Activated CD4-positive, alpha-beta memory T cell treated with anti-CD3 and anti-CD28 coated beads for 36 hours (primary cell): ENCODE measurements around the gene NUCKS1. TPM values are rescaled to one million over a fixed set of nuclear protein-coding genes. Genes with fewer than 3 reads are reported as not detected.
A peak's percentile ranks its signal among the peaks of the same experiment; 100 is the strongest.

Experiments used
- CTCF ChIA-PET: fragments of 350-600 bp; sonication (Branson Sonifier 250); formaldehyde crosslinking; loops from one replicate; lab custom pipeline; 2021; ENCODE audit warnings: antibody characterized with exemption, inconsistent platforms; lab: Charles Lee
- POLR2A ChIA-PET: fragments of 350-600 bp; sonication (Branson Sonifier 250); formaldehyde crosslinking; loops from one replicate; lab custom pipeline; 2021; ENCODE audit warnings: antibody characterized with exemption; lab: Charles Lee
- DNase-seq: peaks from one replicate; pipeline ENCODE4 v3.0.0-alpha.2; 2020
- H3K27ac Mint-ChIP-seq: one replicate; pipeline ENCODE4 v1.8.0; 2021; ENCODE audit warnings: mixed read lengths
- H3K27me3 Mint-ChIP-seq: one replicate; pipeline ENCODE4 v1.8.0; 2021; ENCODE audit warnings: mixed read lengths
- H3K36me3 Mint-ChIP-seq: one replicate; pipeline ENCODE4 v1.8.0; 2021; ENCODE audit warnings: mixed read lengths
- H3K4me1 Mint-ChIP-seq: one replicate; pipeline ENCODE4 v1.8.0; 2021; ENCODE audit warnings: low read depth, mixed read lengths
- H3K4me3 Mint-ChIP-seq: one replicate; pipeline ENCODE4 v1.8.0; 2021; ENCODE audit warnings: mild to moderate bottlenecking, mixed read lengths
- H3K9me3 Mint-ChIP-seq: one replicate; pipeline ENCODE4 v1.8.0; 2021; ENCODE audit warnings: mixed read lengths
- intact Hi-C: fragments of 100-400 bp; cut with micrococcal nuclease; formaldehyde crosslinking; loops from one replicate; pipeline ENCODE4 v1.15.1; 2023
- total RNA-seq, 2 experiments: library from RNA; stranded (reverse); gene quantifications; one replicate each; pipeline ENCODE4 v1.2.3, GENCODE V29; 2021

The NUCKS1 gene
- total RNA-seq, 2 experiments from 2014 or later = 149 to 202 TPM

- ChIA-PET POLR2A (no interaction called here), CTCF (no interaction called here)
- intact Hi-C loops = no loop called here
- Mint-ChIP-seq H3K4me1 (peaks cover 9% of the 10 kb centered on the region), H3K27ac (no peak overlapping the region), H3K9me3 (no peaks in the 10 kb centered on the region), H3K4me3 (no peak overlapping the region), H3K27me3 (no peaks in the 10 kb centered on the region), H3K36me3 (no peaks in the 10 kb centered on the region)
- DNase-seq = no peak
Measured at GRCh38 chr1:205783904-205784303, 33.9 kb upstream of the NUCKS1 start.

- Mint-ChIP-seq H3K4me3 (no peak overlapping the region), H3K36me3 (no peaks in the 10 kb centered on the region), H3K27me3 (no peaks in the 10 kb centered on the region), H3K9me3 (no peaks in the 10 kb centered on the region), H3K27ac (no peak overlapping the region), H3K4me1 (peaks cover 9% of the 10 kb centered on the region)
- CTCF ChIA-PET = interaction anchor here (2.0 kb wide), 1 partner anchor 124 kb away, joined by 8 read pairs; no protein-coding TSS in a partner anchor
- intact Hi-C loops = no loop called here
- DNase-seq = no peak
- POLR2A ChIA-PET = no interaction called here
Measured at GRCh38 chr1:205783433-205783795, 33.4 kb upstream of the NUCKS1 start.

- ChIA-PET CTCF (interaction anchor here (0.9 to 2.0 kb wide), 6 partner anchors 9 to 195 kb away, joined by 3 to 10 read pairs (median 4); no protein-coding TSS in a partner anchor), POLR2A (interaction anchor here (1.2 kb wide), 1 partner anchor 22 kb away, joined by 4 read pairs; no protein-coding TSS in a partner anchor)
- no peaks in the 10 kb centered on the region for H3K27me3 Mint-ChIP-seq
- DNase-seq = no peak
- no peak overlapping the region for H3K4me3 Mint-ChIP-seq
- H3K36me3 Mint-ChIP-seq = no peaks in the 10 kb centered on the region
- intact Hi-C loops = loop anchor here (1.0 kb wide), 1 partner anchor 72 kb away; no protein-coding TSS in a partner anchor
- peaks cover 9% of the 10 kb centered on the region for H3K4me1 Mint-ChIP-seq
- no peaks in the 10 kb centered on the region for H3K9me3 Mint-ChIP-seq
- H3K27ac Mint-ChIP-seq = no peak overlapping the region
Measured at GRCh38 chr1:205782627-205783432, 32.8 kb upstream of the NUCKS1 start.

GRCh38 chr1:205780335-205780734 is 30.4 kb upstream of the NUCKS1 start:
- ChIA-PET POLR2A (no interaction called here), CTCF (interaction anchor here (1.0 kb wide), 1 partner anchor 188 kb away, joined by 4 read pairs; no protein-coding TSS in a partner anchor)
- DNase-seq = no peak
- intact Hi-C loops = no loop called here
- Mint-ChIP-seq H3K27me3 (no peaks in the 10 kb centered on the region), H3K36me3 (no peaks in the 10 kb centered on the region), H3K27ac (no peak overlapping the region), H3K4me1 (peaks cover 21% of the 10 kb centered on the region), H3K4me3 (no peak overlapping the region), H3K9me3 (no peaks in the 10 kb centered on the region)

GRCh38 chr1:205777994-205778393 is 28.0 kb upstream of the NUCKS1 start:
- H3K4me3 Mint-ChIP-seq = no peak overlapping the region
- no peaks in the 10 kb centered on the region for H3K36me3 Mint-ChIP-seq
- H3K27me3 Mint-ChIP-seq = no peaks in the 10 kb centered on the region
- no peak overlapping the region for H3K27ac Mint-ChIP-seq
- DNase-seq = no peak
- intact Hi-C loops = loop anchor here (10.0 kb wide), 2 partner anchors 463 to 653 kb away; partner anchors contain the start of gene RBBP5
- ChIA-PET POLR2A (no interaction called here), CTCF (interaction anchor here (1.6 kb wide), 1 partner anchor 199 kb away, joined by 3 read pairs; no protein-coding TSS in a partner anchor)
- peaks cover 36% of the 10 kb centered on the region for H3K4me1 Mint-ChIP-seq
- H3K9me3 Mint-ChIP-seq = no peaks in the 10 kb centered on the region

- Mint-ChIP-seq H3K4me3 (peak overlapping the region; percentile 84), H3K36me3 (peaks cover 4% of the 10 kb centered on the region), H3K27me3 (no peaks in the 10 kb centered on the region), H3K27ac (peak overlapping the region; percentile 94), H3K9me3 (no peaks in the 10 kb centered on the region), H3K4me1 (peaks cover 48% of the 10 kb centered on the region)
- no peak for DNase-seq
- intact Hi-C loops = loop anchor here (1.0 to 10.0 kb wide), 6 partner anchors 25 to 651 kb away; partner anchors contain the start of genes NUCKS1, RBBP5 and SLC41A1
- POLR2A ChIA-PET = interaction anchor here (1.5 to 2.8 kb wide), 2 partner anchors 11 to 27 kb away, joined by 3 to 25 read pairs; partner anchors contain the start of gene NUCKS1
- CTCF ChIA-PET = interaction anchor here (0.8 to 1.2 kb wide), 2 partner anchors 118 to 202 kb away, joined by 4 to 5 read pairs; no protein-coding TSS in a partner anchor
Measured at GRCh38 chr1:205775717-205776056, 25.7 kb upstream of the NUCKS1 start.

GRCh38 chr1:205775015-205775716 is 25.2 kb upstream of the NUCKS1 start, which contains the start of gene RAB29:
Gene RAB29 (minus strand): TSS chr1:205775482. CDS start chr1:205774956, 526 bp downstream.
- intact Hi-C loops = loop anchor here (1.0 to 10.0 kb wide), 6 partner anchors 25 to 650 kb away; partner anchors contain the start of genes NUCKS1, RBBP5 and SLC41A1
- peaks cover 52% of the 10 kb centered on the region for H3K4me1 Mint-ChIP-seq
- CTCF ChIA-PET = interaction anchor here (1.2 to 3.3 kb wide), 3 partner anchors 64 to 202 kb away, joined by 5 to 16 read pairs (median 7); no protein-coding TSS in a partner anchor

GRCh38 chr1:205774198-205775014 is 24.4 kb upstream of the NUCKS1 start:
- ChIA-PET CTCF (interaction anchor here (0.9 to 3.3 kb wide), 6 partner anchors 10 to 203 kb away, joined by 3 to 16 read pairs (median 4); no protein-coding TSS in a partner anchor), POLR2A (interaction anchor here (0.6 to 2.8 kb wide), 7 partner anchors 20 to 142 kb away, joined by 3 to 25 read pairs (median 3); partner anchors contain the start of gene NUCKS1)
- intact Hi-C loops = loop anchor here (1.0 to 10.0 kb wide), 6 partner anchors 24 to 650 kb away; partner anchors contain the start of genes NUCKS1, RBBP5 and SLC41A1
- peak overlapping the region; percentile 94 for H3K27ac Mint-ChIP-seq
- peaks cover 52% of the 10 kb centered on the region for H3K4me1 Mint-ChIP-seq
- H3K9me3 Mint-ChIP-seq = no peaks in the 10 kb centered on the region
- peak; percentile 58 for DNase-seq
- peak overlapping the region; percentile 84 for H3K4me3 Mint-ChIP-seq
- no peaks in the 10 kb centered on the region for H3K27me3 Mint-ChIP-seq
- peaks cover 17% of the 10 kb centered on the region for H3K36me3 Mint-ChIP-seq

More at GRCh38 chr1:205775015-205775716, 25.2 kb upstream of the NUCKS1 start, which contains the start of gene RAB29:
- peak within 1 kb of the TSS; percentile 84 for H3K4me3 Mint-ChIP-seq
- no peaks in the 10 kb centered on the region for H3K27me3 Mint-ChIP-seq
- peak within 1 kb of the TSS; percentile 94 for H3K27ac Mint-ChIP-seq
- peaks cover 9% of the 10 kb centered on the region for H3K36me3 Mint-ChIP-seq
- POLR2A ChIA-PET = interaction anchor here (0.9 to 2.8 kb wide), 4 partner anchors 11 to 28 kb away, joined by 3 to 25 read pairs (median 3); partner anchors contain the start of gene NUCKS1
- DNase-seq = peak; percentile 91
- H3K9me3 Mint-ChIP-seq = no peaks in the 10 kb centered on the region

- DNase-seq = peak; percentile 21
- Mint-ChIP-seq H3K4me1 (peaks cover 54% of the 10 kb centered on the region), H3K4me3 (peak overlapping the region; percentile 19), H3K9me3 (no peaks in the 10 kb centered on the region), H3K36me3 (peaks cover 23% of the 10 kb centered on the region), H3K27me3 (no peaks in the 10 kb centered on the region), H3K27ac (no peak overlapping the region)
- ChIA-PET POLR2A (interaction anchor here (1.0 to 1.4 kb wide), 5 partner anchors 9 to 142 kb away, joined by 3 to 16 read pairs (median 4); partner anchors contain the start of gene NUCKS1), CTCF (interaction anchor here (0.7 to 3.3 kb wide), 6 partner anchors 19 to 205 kb away, joined by 3 to 16 read pairs (median 4); no protein-coding TSS in a partner anchor)
- intact Hi-C loops = loop anchor here (1.0 to 10.0 kb wide), 5 partner anchors 8 to 648 kb away; partner anchors contain the start of gene RBBP5
Measured at GRCh38 chr1:205772607-205773032, 22.6 kb upstream of the NUCKS1 start.

- H3K4me3 Mint-ChIP-seq = no peak overlapping the region
- no peak for DNase-seq
- H3K9me3 Mint-ChIP-seq = no peaks in the 10 kb centered on the region
- ChIA-PET POLR2A (no interaction called here), CTCF (no interaction called here)
- H3K4me1 Mint-ChIP-seq = peaks cover 52% of the 10 kb centered on the region
- no peaks in the 10 kb centered on the region for H3K27me3 Mint-ChIP-seq
- intact Hi-C loops = loop anchor here (10.0 kb wide), 2 partner anchors 456 to 646 kb away; partner anchors contain the start of gene RBBP5
- peaks cover 25% of the 10 kb centered on the region for H3K36me3 Mint-ChIP-seq
- H3K27ac Mint-ChIP-seq = no peak overlapping the region
Measured at GRCh38 chr1:205770618-205771017, 20.6 kb upstream of the NUCKS1 start.
